NCI-H146 treated with DMSO at 0.1 percent for 48 hours (cell line): Measurements from ENCODE around the gene TIMM17B.
"Not testable (repeated sequence)": the region's sequence is repeated elsewhere in the genome, so short reads cannot be mapped to it uniquely, and the experiment has no call there.

Source experiments
- DNase-seq: peaks from one replicate; lab custom pipeline; 2025; ENCODE audit not compliant: unreplicated experiment; lab: John Stamatoyannopoulos, UW

TIMM17B gene

DNA sequence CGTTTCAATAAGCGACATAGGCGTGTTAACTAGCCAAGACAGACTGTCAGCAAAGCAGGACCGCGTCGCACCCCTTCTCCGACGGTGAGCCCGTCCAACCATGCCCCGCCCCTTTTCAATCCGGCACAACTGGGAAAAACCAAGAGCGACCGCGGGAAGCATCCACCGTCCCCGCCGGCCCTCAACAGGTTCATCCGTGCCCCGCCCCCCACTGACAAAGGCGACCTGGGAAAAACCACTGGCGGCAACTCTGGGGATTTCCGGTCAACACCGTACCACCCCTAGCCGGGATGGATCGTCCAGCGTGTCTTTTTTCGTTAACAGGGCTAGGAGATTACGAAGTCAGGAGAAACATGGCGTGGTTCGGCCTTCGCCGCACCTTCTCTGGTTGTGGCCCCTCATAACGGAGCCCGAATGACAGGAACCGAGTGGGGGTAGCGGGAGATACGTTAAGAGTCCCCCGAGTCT lies 377 bp downstream of the TIMM17B start:
- DNase-seq = peak; percentile 66

DNA sequence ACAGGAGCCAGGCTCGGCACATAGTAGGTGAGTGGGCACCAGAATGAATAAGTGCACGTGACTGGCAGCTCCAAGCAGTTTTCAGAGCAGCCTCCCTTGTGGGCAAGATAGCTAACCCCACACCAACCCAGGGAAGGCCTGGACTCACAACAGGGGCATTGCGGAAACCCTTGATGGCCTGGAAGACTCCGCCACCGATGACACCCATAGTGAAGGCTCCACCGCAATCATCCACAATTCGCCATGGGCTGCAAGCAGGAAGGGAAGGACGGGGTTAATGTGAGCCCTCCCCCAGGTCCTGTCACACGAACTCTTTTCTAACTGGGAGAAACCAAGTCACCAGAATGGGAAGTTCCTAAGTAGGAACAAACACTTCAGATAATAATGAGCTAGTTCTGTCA lies 957 bp downstream of the TIMM17B start:
- DNase-seq = no peak

DNA sequence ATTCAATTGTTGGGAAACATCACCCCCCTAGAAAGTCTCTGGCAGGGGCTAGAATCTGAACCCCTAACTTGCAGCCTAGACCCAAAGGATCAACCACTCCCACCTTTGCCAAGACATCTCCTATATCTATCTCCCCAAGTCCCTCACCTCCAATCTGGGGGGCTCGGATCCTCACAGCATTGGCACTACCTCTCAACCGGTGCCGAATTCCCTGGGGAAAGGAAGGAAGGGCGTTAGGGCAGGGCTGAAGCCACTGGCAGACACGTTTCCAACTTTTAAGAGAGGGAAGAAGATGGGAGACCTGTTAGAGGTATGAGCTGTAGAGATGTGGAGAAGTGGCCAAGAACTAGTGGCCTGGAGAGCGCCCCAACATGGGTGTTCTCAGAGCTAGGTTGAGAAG lies 2.7 kb downstream of the TIMM17B start:
- no peak for DNase-seq

DNA sequence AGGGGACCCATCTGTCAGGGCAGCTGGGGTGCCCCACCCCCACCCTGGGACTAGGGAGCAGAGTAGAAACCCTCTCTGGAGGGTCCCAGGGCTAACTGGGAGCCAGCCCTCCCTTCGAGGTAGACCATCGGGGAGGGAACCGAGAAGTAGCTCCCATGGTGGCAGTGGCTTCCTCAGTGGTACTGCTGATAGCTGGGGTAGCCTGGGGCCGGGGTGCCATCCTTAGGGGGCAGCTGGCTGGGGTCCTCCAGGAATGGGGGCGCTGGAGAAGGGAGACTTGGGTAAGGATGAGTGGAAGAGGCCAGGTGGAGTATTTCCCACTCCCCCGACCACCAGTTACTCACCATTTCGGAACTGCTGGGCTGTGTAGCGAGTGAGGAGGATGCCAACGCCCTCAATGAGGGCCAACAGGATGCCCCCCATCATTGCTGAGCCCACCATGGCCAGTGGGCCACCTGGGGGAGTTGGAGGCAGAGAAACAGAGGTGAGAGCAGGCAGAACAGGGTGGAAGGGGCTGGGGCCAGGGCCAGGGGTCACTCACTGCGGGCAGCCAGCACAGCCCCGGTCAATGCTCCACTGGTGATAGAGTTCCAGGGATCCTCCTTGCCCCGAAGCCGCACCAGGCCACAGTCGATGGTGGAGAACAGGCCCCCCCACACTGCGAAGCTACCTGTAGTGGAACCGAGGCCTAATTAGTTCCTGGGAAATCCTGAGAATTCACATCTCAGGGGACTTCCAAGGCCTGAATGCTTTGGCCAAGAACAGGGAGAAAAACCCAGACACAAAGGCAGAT lies 3.8 kb downstream of the TIMM17B start:
- no peak for DNase-seq

DNA sequence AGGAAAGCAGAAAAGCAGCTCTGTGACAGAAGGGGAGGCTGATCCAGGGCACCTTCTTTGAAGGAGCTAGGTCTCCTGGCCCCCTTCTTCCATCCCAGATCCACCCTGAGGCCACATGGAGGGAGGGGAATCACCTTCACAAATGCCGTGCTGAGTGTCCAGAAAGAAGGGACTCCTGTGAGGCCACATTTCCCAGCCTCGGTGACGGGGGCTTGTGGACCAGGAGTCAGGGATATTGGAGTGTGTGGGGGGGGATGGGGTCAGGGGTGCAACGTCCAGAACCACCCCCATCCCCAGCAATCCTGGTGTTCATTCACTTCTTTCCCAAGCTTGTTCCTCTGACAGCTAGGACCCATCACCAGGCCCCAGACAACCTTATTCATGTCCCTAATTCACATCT lies 4.7 kb downstream of the TIMM17B start:
- no peak for DNase-seq

DNA sequence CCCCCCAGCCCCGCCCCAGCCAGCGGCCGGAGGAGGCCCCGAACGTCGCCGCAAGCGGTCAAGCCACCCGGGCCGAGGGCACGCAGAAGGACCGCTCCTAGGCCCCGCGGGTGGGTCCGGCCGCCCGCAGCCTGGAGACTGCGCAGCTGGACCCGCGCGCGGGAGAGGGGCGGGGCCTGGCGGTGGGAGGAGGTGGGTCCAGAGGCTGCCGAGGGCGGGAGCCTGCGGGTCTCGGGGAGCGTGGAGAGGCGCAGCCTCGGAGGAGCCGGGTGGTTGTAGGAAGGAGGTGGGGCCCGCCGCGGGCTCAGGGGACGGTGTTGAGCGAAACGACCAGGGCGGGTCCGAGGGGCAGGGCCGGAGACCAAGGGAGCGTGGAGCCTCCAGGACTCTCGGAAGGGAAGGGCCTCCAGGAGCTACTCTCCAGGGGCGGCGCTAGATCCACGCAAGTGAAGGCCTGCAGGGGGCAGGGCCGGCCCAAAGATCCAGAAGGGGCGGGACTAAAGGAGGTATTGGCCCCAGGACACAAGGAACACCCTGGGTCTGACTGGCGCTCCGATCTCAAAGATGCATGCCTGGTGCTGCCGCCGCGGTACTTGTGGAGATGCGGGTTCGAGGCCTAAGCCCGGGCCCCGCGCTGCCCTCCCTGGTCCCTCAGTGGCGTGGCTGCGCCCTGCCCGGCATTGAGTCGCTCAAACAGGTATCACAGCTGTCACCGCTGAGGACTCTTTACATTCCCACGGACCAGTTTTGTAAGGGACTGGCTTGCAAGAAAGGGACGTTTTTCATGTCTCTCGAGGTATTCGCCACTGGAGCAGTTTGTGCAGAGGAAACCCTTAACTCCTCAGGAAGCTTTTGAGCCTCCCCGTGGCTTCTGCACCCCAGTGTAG lies 5.9 kb downstream of the TIMM17B start:
- DNase-seq = peak; percentile 76

DNA sequence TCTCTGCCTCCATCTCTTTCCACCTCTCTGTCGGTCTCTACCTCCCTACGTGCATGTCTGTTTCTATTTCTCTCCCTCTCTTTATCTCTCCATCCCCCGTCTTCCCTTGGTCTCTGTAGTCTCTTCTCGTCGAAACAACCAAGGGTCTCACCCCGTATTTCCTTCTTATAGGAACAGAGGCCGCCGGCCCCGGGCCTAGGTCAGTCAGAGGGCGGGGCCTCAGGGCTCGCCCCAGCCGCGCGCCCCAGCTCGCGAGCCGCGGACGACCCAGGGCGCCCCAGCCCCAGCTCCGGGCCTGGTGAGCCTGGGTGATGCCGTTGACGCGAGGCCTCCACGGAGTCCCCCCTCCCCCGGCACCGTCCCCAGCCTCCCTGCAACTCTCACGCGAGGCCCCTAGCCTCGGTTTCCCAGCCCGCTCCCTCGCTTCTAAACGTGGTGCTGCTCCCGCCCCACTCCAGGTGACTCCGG lies 6.6 kb downstream of the TIMM17B start:
- DNase-seq = no peak

DNA sequence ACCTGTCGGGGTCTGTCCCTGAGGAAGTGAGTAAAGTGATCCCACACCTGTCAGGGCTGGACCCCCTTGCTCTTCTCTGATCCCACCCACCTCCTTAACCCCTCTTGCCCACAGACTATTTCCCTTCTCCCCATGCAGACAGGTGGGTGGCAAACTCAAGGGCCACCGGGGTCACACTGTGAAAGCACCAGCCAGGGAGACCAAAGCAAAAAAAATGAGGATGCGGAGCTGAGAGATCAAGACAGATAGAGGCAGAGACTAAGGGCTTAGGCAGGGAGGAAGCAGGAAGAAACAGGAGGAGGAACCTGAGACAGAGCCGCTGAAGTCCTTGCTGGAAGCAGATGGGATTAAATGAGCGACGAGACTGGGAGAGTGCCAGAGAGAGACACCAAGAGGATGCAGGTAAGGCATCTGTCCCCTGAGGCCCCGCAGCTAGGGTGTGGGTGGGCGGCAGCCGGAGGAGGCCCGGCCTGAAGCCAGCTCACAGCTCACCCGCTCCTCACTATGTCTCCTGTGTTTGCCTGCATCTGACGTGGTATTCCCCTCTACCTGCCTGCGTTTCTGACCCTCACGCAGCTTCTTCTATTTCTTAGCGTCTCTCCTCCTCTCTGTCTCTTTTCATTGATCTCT lies 7.2 kb downstream of the TIMM17B start:
- no peak for DNase-seq

DNA sequence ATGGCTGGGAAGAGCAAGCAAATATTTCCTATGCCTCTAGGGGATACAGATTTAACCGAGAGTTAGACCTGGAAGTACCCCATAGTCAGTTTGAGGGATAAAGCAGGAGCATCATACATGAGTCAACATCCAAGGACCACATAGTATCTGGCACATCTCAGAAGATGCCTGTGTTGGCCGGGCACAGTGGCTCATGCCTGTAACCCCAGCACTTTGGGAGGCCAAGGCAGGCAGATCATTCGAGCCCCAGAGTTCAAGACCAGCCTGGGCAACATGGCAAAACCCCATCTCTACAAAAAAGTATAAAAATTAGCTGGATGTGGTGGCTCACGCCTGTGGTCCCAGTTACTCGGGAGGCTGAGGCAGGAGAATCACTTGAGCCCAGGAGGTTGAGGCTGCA lies 11.0 kb downstream of the TIMM17B start:
- not testable (repeated sequence) for DNase-seq

DNA sequence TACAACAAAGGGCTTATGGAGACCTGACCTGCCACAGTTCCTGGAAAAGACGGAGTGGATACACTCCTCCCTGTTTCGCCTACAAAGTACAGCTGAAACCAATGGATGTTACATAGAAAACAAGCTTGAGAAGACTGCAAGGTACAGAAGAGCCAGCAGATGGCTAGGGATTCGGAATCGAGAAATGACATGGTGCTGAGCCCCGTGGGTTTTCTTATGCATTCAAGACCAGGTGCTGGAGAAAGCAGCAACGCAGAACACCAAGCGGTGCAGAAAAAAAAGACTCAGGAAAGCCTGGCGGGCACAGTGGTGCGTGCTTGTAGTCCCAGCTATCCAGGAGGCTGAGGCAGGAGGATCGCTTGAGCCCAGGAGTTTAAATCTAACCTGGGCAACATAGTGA lies 13.8 kb downstream of the TIMM17B start:
- no peak for DNase-seq

DNA sequence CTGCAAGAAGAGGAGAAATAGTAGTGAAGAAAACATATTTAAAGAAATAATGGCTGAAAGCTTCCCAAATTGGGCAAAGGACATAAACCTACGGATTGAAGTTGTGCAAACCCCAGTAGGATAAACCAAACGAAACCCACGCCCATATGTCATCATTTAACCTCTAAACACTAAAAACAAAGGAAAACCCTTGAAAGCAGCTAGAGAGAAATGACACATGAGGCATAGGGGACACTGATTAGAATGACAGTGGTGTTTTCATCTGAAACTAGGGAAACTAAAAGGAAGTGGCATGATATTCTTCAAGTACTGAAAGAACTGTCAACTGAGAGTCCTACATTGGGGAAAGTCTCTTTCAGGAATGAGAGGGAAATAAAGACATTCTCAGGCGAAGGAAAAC lies 20.6 kb downstream of the TIMM17B start:
- not testable (repeated sequence) for DNase-seq

DNA sequence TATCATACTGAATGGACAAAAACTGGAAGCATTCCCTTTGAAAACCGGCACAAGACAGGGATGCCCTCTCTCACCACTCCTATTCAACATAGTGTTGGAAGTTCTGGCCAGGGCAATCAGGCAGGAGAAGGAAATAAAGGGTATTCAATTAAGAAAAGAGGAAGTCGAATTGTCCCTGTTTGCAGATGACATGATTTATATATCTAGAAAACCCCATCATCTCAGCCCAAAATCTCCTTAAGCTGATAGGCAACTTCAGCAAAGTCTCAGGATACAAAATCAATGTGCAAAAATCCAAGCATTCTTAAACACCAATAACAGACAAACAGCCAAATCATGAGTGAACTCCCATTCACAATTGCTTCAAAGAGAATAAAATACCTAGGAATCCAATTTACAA lies 25.6 kb downstream of the TIMM17B start:
- not testable (repeated sequence) for DNase-seq

DNA sequence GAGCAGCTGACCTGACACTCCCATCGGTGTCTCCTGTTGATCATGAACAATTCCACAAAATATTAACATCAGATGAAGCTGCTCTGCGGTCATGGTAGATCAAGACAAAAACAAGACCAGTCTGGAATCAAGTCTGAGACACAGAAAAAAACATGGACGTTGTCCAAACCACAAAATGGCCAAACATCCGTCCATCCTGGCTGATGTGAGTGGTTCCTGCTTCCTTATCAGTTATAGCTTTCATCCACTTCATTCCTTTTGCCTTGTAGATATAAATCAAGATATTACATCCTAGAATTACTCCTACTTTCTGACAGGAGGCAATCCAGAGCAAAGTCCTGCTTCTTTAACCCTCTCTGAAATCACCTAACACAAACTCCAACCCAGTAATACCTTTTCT lies 33.4 kb downstream of the TIMM17B start:
- DNase-seq = no peak

DNA sequence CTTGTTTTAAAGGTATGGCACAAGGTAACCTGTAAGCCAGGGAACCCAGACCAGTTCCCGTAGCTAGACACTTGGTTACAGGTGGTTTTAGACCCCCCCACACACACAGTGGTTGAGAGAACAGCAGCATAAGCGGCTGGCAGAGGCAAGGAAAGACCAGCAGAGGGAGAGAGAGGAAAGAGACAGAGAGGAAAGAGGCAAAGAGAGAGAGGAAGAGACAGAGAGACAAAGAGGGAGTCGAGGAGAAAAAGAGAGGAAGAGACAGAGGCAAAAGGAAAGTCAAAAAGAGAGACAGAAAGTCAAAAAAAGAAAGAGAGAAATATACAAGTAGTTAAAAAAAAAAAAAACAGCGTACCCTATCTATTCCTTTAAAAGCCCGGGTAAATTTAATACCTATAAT lies 42.7 kb downstream of the TIMM17B start:
- no peak for DNase-seq

DNA sequence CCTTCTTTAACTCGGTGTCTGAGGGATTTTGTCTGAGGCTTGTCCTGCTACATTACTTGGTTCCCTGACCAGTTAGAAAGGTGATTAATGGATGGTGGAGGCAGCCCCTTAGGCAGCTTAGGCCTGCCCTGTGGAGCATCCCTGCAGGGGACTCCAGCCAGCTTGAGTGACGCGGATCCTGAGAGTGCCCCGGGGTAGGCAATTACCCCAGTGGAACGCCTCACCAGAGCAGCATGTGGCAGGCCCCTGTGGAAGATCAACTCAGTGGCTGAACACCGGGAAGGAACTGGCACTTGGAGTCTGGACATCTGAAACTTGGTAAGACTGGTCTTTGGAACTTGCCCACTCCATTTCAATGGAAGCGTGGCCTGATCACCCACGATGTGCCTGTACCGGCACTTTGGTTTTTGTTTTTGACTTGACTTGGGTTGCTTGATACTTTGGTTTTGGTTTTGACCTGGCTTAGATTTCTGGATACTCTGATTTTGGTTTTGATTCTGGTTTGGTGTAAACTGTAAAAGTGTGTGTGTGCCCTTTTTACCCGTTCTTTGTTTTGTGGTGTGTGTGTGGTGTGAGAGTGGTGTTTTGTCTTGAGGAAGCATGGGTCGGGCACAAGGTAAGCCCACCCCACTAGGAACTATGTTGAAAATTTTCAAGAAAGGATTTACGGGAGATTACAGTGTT lies 43.3 kb downstream of the TIMM17B start:
- not testable (repeated sequence) for DNase-seq

DNA sequence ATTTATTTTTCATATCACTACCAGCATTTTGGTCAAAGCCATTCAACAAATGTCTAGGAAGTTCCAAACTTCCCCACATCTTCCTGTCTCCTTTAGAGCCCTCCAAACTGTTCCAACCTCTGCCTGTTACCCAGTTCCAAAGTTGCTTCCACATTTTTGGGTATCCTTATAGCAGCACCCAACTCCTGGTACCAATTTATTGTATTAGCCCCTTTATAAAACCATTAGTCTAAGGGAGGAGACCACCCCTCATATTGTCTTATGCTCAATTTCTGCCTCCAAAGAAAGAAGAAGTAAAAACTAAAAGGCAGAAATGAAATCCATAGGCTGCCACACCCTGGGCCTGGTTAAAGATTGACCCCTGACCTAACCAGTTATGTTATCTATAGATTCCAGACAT lies 44.1 kb downstream of the TIMM17B start:
- DNase-seq = not testable (repeated sequence)

DNA sequence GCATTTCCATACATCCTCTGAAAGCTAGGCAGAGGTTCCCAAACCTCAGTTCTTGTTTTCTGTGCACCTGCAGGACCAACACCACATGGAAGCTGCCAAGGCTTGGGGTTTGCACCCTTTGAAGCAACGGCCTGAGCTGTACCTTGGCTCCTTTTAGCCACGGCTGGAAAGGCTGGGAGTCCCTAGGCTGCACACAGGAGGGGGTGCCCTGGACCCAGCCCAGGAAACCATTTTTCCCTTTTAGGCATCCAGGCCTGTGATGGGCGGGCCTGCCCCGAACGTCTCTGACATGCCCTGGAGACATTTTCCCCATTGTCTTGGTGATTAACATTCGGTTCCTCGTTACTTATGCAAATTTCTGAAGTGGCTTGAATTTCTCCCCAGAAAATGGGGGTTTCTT lies 44.7 kb downstream of the TIMM17B start:
- DNase-seq = no peak

DNA sequence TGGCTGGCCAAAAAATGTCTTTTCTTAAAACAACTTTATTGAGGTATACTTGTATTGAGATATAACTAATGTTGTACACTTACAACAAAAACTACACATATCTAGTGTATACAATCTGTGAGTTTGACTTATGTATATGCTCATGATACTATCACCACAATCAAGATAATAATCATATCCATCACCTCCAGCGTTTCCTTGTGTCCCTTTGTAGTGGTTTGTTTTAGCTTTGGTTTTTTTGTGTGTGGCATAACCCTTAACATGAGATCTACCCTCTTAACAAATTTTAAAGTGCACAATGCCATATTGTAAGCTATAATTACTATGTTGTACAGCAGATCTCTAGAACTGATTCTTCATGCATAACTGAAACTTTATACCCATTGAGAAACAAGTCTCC lies 48.7 kb downstream of the TIMM17B start:
- no peak for DNase-seq
